SIG-M5 treated with dmso at 0.1 percent for 504 hours (cell line): Measurements from ENCODE around the gene VEPH1.

Experiments used
- DNase-seq: peaks from one replicate; lab custom pipeline; 2025; ENCODE audit not compliant: unreplicated experiment; lab: John Stamatoyannopoulos, UW

Gene VEPH1

GRCh38 chr3:157271283-157271882, 231.8 kb downstream of the VEPH1 start:
- no peak for DNase-seq

- no peak for DNase-seq
Observed at GRCh38 chr3:157268026-157268425, 235.2 kb downstream of the VEPH1 start.

GRCh38 chr3:157265931-157266330, 237.3 kb downstream of the VEPH1 start:
- no peak for DNase-seq

GRCh38 chr3:157263027-157263426, 240.2 kb downstream of the VEPH1 start:
- no peak for DNase-seq

GRCh38 chr3:157261000-157261399, 242.2 kb downstream of the VEPH1 start:
- no peak for DNase-seq

- DNase-seq, result no peak
Observed at GRCh38 chr3:157259825-157260224, 243.4 kb downstream of the VEPH1 start.

- DNase-seq, result no peak
Observed at GRCh38 chr3:157257101-157257500, 246.1 kb downstream of the VEPH1 start.

- DNase-seq, result no peak
Observed at GRCh38 chr3:157255797-157256196, 247.4 kb downstream of the VEPH1 start.

GRCh38 chr3:157251685-157252084, 251.5 kb downstream of the VEPH1 start:
- no peak for DNase-seq

GRCh38 chr3:157249606-157250005, 253.6 kb downstream of the VEPH1 start:
- DNase-seq, result no peak

GRCh38 chr3:157248590-157249422, 254.4 kb downstream of the VEPH1 start:
- DNase-seq, result peak; percentile 58

GRCh38 chr3:157247391-157247790, 255.8 kb downstream of the VEPH1 start:
- DNase-seq, result no peak

GRCh38 chr3:157242836-157243235, 260.4 kb downstream of the VEPH1 start:
- no peak for DNase-seq

GRCh38 chr3:157241599-157241998, 261.6 kb downstream of the VEPH1 start:
- no peak for DNase-seq

- no peak for DNase-seq
Observed at GRCh38 chr3:157240408-157240807, 262.8 kb downstream of the VEPH1 start.

- peak; percentile 64 for DNase-seq
Observed at GRCh38 chr3:157239082-157239704, 264.0 kb downstream of the VEPH1 start.

- no peak for DNase-seq
Observed at GRCh38 chr3:157238457-157238856, 264.8 kb downstream of the VEPH1 start.

- DNase-seq, result no peak
Observed at GRCh38 chr3:157237886-157238285, 265.3 kb downstream of the VEPH1 start.

- DNase-seq, result no peak
Observed at GRCh38 chr3:157235291-157235690, 267.9 kb downstream of the VEPH1 start.

- no peak for DNase-seq
Observed at GRCh38 chr3:157233923-157234322, 269.3 kb downstream of the VEPH1 start.

- DNase-seq, result no peak
Observed at GRCh38 chr3:157232141-157232540, 271.1 kb downstream of the VEPH1 start.

GRCh38 chr3:157231071-157231470, 272.1 kb downstream of the VEPH1 start:
- no peak for DNase-seq
